CD14-positive monocyte (primary cell): ENCODE measurements around the gene PTPN14. TPM values are rescaled to one million over a fixed set of nuclear protein-coding genes. Genes with fewer than 3 reads are reported as not detected.
"Not testable (repeated sequence)": the region's sequence is repeated elsewhere in the genome, so short reads cannot be mapped to it uniquely, and the experiment has no call there.

ENCODE experiments used
- DNase-seq, 3 donors: peaks; one replicate each; pipeline ENCODE4 v3.0.0-alpha.2; 2011 to 2022
- H2AFZ ChIP-seq: 2 replicates; pipeline ENCODE4 v1.6.0; 2012; ENCODE audit warnings: mild to moderate bottlenecking, low read depth, low read length, inconsistent platforms; ENCODE audit not compliant: insufficient read depth, poor library complexity, severe bottlenecking
- H3K27ac ChIP-seq, 2 donors: 1 replicate in 1 of 2; 2 replicates in 1 of 2; pipeline ENCODE4 v1.5.1; 2012 to 2013; ENCODE audit warnings: low read length in 2 of 2, control low read depth in 1 of 2, inconsistent platforms in 1 of 2, low read depth in 1 of 2, mild to moderate bottlenecking in 1 of 2
- H3K27me3 ChIP-seq, 2 donors: one replicate each; pipeline versions ENCODE4 v1.6.0 to v1.6.1; 2011 to 2013; ENCODE audit warnings: low read length in 2 of 2; ENCODE audit not compliant: control insufficient read depth in 2 of 2, insufficient read depth in 2 of 2
- H3K36me3 ChIP-seq, 2 donors: replicated peaks in 1 of 2; 1 replicate in 1 of 2; 2 replicates in 1 of 2; pipeline versions ENCODE4 v1.5.1 to v1.6.1; 2012 to 2013; ENCODE audit warnings: low read length in 2 of 2, control low read depth in 1 of 2, inconsistent platforms in 1 of 2, mild to moderate bottlenecking in 1 of 2; ENCODE audit not compliant: insufficient read depth in 2 of 2, control insufficient read depth in 1 of 2
- H3K4me1 ChIP-seq, 2 donors: 1 replicate in 1 of 2; 2 replicates in 1 of 2; pipeline versions ENCODE4 v1.5.1 to v1.6.1; 2012 to 2013; ENCODE audit warnings: low read length in 2 of 2, control low read depth in 1 of 2, inconsistent platforms in 1 of 2, mild to moderate bottlenecking in 1 of 2, moderate library complexity in 1 of 2; ENCODE audit not compliant: insufficient read depth in 2 of 2, control insufficient read depth in 1 of 2
- H3K4me2 ChIP-seq: replicated peaks from 2 replicates; pipeline ENCODE3; 2012; ENCODE audit warnings: low read length, moderate library complexity, mild to moderate bottlenecking; ENCODE audit not compliant: poor library complexity, severe bottlenecking; ENCODE audit errors: extremely low read depth
- H3K4me3 ChIP-seq, 3 experiments: fragments of 200-600 bp in 1 of 3; sonication (generic) in 1 of 3; replicated peaks in 1 of 3; 1 replicate in 2 of 3; 2 replicates in 1 of 3; pipeline ENCODE4 v1.5.1; 2011 to 2013; ENCODE audit warnings: low read length in 3 of 3, mild to moderate bottlenecking in 3 of 3, control low read depth in 2 of 3, low read depth in 2 of 3, inconsistent platforms in 1 of 3, moderate library complexity in 1 of 3
- H3K79me2 ChIP-seq: 2 replicates; pipeline ENCODE4 v1.6.0; 2012; ENCODE audit warnings: mild to moderate bottlenecking, control low read depth, inconsistent platforms, low read length, moderate library complexity; ENCODE audit not compliant: insufficient read depth
- H3K9ac ChIP-seq: 2 replicates; pipeline ENCODE4 v1.6.0; 2017; ENCODE audit warnings: low read length, mild to moderate bottlenecking; ENCODE audit not compliant: insufficient read depth, poor library complexity, severe bottlenecking
- H3K9me3 ChIP-seq, 2 donors: replicated peaks in 1 of 2; 1 replicate in 1 of 2; 2 replicates in 1 of 2; pipeline versions ENCODE4 v1.5.1 to v1.6.1; 2012 to 2013; ENCODE audit warnings: low read length in 2 of 2, control low read depth in 1 of 2; ENCODE audit not compliant: control insufficient read depth in 1 of 2, insufficient read depth in 1 of 2
- H4K20me1 ChIP-seq: 2 replicates; pipeline ENCODE4 v1.6.0; 2012; ENCODE audit warnings: mild to moderate bottlenecking, low read length, control low read depth, moderate library complexity; ENCODE audit not compliant: insufficient read depth
- H3K27ac Mint-ChIP-seq, 7 donors: one replicate each; pipeline ENCODE4 v1.8.0; 2020; ENCODE audit warnings: mild to moderate bottlenecking in 7 of 7, mixed read lengths in 7 of 7, moderate library complexity in 6 of 7, inconsistent platforms in 2 of 7
- H3K27me3 Mint-ChIP-seq, 3 donors: one replicate each; pipeline ENCODE4 v1.8.0; 2021 to 2022; ENCODE audit warnings: low read depth in 3 of 3, mild to moderate bottlenecking in 3 of 3, mixed read lengths in 3 of 3, moderate library complexity in 3 of 3, inconsistent platforms in 1 of 3
- H3K36me3 Mint-ChIP-seq, 2 donors: one replicate each; pipeline ENCODE4 v1.8.0; 2020; ENCODE audit warnings: mixed read lengths in 2 of 2, inconsistent platforms in 1 of 2, mild to moderate bottlenecking in 1 of 2
- H3K4me1 Mint-ChIP-seq: one replicate; pipeline ENCODE4 v1.8.0; 2020; ENCODE audit warnings: mild to moderate bottlenecking, mixed read lengths
- H3K4me3 Mint-ChIP-seq, 2 donors: one replicate each; pipeline ENCODE4 v1.8.0; 2020; ENCODE audit warnings: mild to moderate bottlenecking in 2 of 2, mixed read lengths in 2 of 2, moderate library complexity in 1 of 2
- H3K9me3 Mint-ChIP-seq, 7 donors: one replicate each; pipeline ENCODE4 v1.8.0; 2020 to 2022; ENCODE audit warnings: mixed read lengths in 7 of 7, mild to moderate bottlenecking in 6 of 7, moderate library complexity in 6 of 7, inconsistent platforms in 2 of 7
- WGBS: methylation state at CpG from one replicate; pipeline ENCODE4 v1.1.5; 2013; ENCODE audit warnings: missing lambda C conversion rate; ENCODE audit not compliant: insufficient coverage; 5-methylcytosine and 5-hydroxymethylcytosine counted together
- intact Hi-C, 2 donors: fragments of 100-400 bp; cut with micrococcal nuclease; formaldehyde crosslinking; loops; one replicate each; pipeline versions ENCODE4 v1.15.0 to v1.15.1; 2023
- polyA minus RNA-seq: library from RNA; depleted of rRNA, polyadenylated mRNA; stranded (reverse); fragments of >200 nt; gene quantifications from 2 replicates; pipeline ENCODE4 v1.2.3, GENCODE V29; 2012
- polyA plus RNA-seq, 3 donors: library from polyadenylated mRNA; depleted of rRNA in 1 of 3; unstranded in 2 of 3; stranded (reverse) in 1 of 3; fragments of 300-500 nt in 2 of 3; fragments of >200 nt in 1 of 3; fragmentation: Illumina TruSeq in 2 of 3; gene quantifications; 1 replicate in 2 of 3; 2 replicates in 1 of 3; pipeline ENCODE4 v1.2.3, GENCODE V29; 2012 to 2021
- total RNA-seq, 12 experiments: library from RNA in 1 of 12; stranded (reverse) in 1 of 12; fragments of 120-200 nt in 1 of 12; gene quantifications; one replicate each; pipeline ENCODE4 v1.2.4 and lab custom pipeline; 2013 to 2026; ENCODE audit warnings: mixed read lengths in 6 of 12, inconsistent platforms in 1 of 12
- TF ChIP-seq, protein P1 (sequence below): fragments of 200-600 bp; IDR thresholded peaks from one replicate; pipeline ENCODE4 v1.8.0; 2022; ENCODE audit warnings: antibody characterized with exemption, mild to moderate bottlenecking

The PTPN14 gene
- 0.06 TPM for total RNA-seq (2013)
- polyA plus RNA-seq (under 1 TPM in 2 of 3 donors, not detected in 1; 0.01 TPM), polyA minus RNA-seq (under 0.01 TPM in 1 of 2 replicates, not detected in the other), total RNA-seq (lab: John Stamatoyannopoulos, UW) (0.07 to 5.4 (median 0.52) reads per million in 11 experiments)

DNA sequence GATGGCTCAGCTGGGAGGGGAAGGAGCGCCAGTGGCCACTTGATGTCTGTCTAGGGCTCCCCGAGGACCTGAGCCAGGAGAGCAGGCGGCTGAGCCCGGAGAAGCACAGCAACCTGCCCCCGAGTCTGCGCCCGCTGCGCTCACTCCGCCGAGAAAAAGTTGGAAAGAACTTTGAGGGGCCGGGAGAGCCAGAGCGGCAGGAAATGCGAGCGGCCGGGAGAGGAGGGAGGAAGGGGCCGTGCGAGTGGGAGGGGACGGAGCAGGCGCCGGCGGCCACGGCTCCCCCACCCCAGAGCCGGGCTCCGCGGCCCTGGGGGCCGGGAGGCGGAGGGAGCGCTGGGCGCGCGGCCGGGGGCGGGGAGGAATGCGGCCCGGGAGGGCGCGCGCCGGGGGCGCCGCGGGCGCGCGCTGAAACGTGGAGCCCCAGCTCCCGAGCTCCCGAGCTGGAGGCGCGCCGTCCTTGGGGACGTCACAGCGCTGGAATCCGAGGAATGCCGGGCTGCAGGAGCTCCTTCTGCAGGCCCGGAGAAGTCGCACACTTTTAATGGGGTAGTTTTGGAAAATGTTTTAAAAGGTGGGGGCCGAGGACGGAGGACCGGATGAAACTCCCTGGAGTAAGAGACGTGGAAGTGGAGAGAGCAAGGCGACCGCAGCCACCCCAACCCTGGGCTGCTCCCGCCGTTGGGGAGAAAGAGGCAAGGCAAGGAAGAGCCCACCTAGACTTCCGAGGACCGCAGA, at the start of gene PTPN14:
PTPN14 (minus strand) TSS at position 167 of the 738 bp plus-strand sequence. CDS start 86,799 bp downstream, outside the sequence.
- H4K20me1 ChIP-seq = no peaks in the 10 kb centered on the region
- peaks cover 36 to 57% of the 10 kb centered on the region in 2 donors for H3K27me3 ChIP-seq
- H3K4me1 ChIP-seq = peaks cover 7 to 8% of the 10 kb centered on the region in 2 donors
- peak within 1 kb of the TSS; percentile 68 for H3K4me2 ChIP-seq
- H3K27ac ChIP-seq = no peak within 1 kb of the TSS
- TF ChIP-seq, protein P1, sequence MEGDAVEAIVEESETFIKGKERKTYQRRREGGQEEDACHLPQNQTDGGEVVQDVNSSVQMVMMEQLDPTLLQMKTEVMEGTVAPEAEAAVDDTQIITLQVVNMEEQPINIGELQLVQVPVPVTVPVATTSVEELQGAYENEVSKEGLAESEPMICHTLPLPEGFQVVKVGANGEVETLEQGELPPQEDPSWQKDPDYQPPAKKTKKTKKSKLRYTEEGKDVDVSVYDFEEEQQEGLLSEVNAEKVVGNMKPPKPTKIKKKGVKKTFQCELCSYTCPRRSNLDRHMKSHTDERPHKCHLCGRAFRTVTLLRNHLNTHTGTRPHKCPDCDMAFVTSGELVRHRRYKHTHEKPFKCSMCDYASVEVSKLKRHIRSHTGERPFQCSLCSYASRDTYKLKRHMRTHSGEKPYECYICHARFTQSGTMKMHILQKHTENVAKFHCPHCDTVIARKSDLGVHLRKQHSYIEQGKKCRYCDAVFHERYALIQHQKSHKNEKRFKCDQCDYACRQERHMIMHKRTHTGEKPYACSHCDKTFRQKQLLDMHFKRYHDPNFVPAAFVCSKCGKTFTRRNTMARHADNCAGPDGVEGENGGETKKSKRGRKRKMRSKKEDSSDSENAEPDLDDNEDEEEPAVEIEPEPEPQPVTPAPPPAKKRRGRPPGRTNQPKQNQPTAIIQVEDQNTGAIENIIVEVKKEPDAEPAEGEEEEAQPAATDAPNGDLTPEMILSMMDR = no peak
- Mint-ChIP-seq H3K27me3 (peaks cover 52 to 62% (median 61%) of the 10 kb centered on the region in 3 donors), H3K27ac (peak within 1 kb of the TSS in 1 of 7 donors; percentile 35), H3K4me1 (peaks cover 13% of the 10 kb centered on the region), H3K9me3 (peaks cover 0 to 15% (median 2%) of the 10 kb centered on the region in 7 donors), H3K4me3 (peak within 1 kb of the TSS; percentile 80 to 86), H3K36me3 (peaks cover 0 to 4% of the 10 kb centered on the region in 2 donors)
- H3K36me3 ChIP-seq = no peaks in the 10 kb centered on the region
- H2AFZ ChIP-seq = peak within 1 kb of the TSS; percentile 67
- H3K9ac ChIP-seq = no peak within 1 kb of the TSS
- WGBS = under 1% methylated on average over 60 of the region's 67 CpGs
- H3K9me3 ChIP-seq = no peaks in the 10 kb centered on the region
- intact Hi-C loops = no loop called here
- peak within 1 kb of the TSS in 1 of 3 experiments; percentile 67 for H3K4me3 ChIP-seq
- no peak for DNase-seq
- H3K79me2 ChIP-seq = no peaks in the 10 kb centered on the region

DNA sequence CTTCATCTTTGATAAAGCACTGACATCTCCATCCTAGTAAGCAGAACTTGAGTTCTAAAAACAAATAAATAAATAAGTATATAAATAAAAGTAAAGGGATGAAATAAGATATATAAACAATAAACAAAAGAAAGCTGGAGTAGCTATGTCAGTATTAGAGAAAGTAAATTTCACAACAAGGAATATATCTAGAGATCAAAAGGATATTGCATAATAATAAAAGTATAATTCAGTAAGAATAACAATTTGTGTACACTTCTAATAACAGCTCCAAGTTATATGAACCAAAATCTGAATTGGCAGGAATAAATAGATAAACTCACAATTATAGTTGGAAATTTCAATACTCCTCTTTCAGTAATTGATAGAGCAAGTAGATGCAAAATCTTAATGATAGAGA, 41.8 kb upstream of the PTPN14 start:
- no peaks in the 10 kb centered on the region for H3K9me3 ChIP-seq
- no peaks in the 10 kb centered on the region for H3K79me2 ChIP-seq
- Mint-ChIP-seq H3K27ac (no peak overlapping the region), H3K4me3 (no peak overlapping the region), H3K9me3 (no peaks in the 10 kb centered on the region), H3K4me1 (peaks cover 2% of the 10 kb centered on the region), H3K36me3 (no peaks in the 10 kb centered on the region), H3K27me3 (peaks cover 2 to 15% (median 11%) of the 10 kb centered on the region in 3 donors)
- no peak overlapping the region for H3K4me2 ChIP-seq
- no peaks in the 10 kb centered on the region for H3K4me1 ChIP-seq
- DNase-seq = no peak
- no peaks in the 10 kb centered on the region for H3K36me3 ChIP-seq
- TF ChIP-seq, protein P1 = no peak
- no peaks in the 10 kb centered on the region for H3K27me3 ChIP-seq
- H3K9ac ChIP-seq = no peak overlapping the region
- H3K4me3 ChIP-seq = no peak overlapping the region
- H2AFZ ChIP-seq = no peak overlapping the region
- intact Hi-C loops = no loop called here
- no peak overlapping the region for H3K27ac ChIP-seq
- no peaks in the 10 kb centered on the region for H4K20me1 ChIP-seq

DNA sequence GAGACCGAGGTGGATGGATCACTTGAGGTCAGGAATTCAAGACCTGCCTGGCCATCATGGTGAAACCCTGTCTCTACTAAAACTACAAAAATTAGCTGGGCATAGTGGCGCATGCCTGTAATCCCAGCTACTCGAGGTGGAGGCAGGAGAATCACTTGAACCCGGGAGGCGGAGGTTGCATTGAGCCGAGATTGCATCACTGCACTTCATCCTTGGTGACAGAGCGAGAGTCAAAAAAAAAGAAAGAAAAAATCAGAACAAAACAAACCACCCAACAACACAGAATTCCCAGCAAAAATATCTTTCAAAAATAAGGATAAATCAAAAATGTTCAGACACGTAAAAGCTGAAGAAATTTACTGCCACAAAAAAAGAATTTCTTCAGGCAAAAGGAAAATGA, 40.5 kb upstream of the PTPN14 start:
- H3K36me3 ChIP-seq, H3K4me1 ChIP-seq, H2AFZ ChIP-seq, H3K27me3 ChIP-seq, intact Hi-C loops, DNase-seq, H3K9me3 ChIP-seq, H4K20me1 ChIP-seq, H3K9ac ChIP-seq, H3K27ac Mint-ChIP-seq, H3K4me1 Mint-ChIP-seq, H3K36me3 Mint-ChIP-seq, H3K4me3 Mint-ChIP-seq, H3K4me3 ChIP-seq, H3K79me2 ChIP-seq, H3K27ac ChIP-seq, H3K9me3 Mint-ChIP-seq, H3K4me2 ChIP-seq: not testable (repeated sequence)
- H3K27me3 Mint-ChIP-seq = peaks cover 2 to 14% (median 11%) of the 10 kb centered on the region in 3 donors
- 94% methylated on average over 3 of the region's 8 CpGs for WGBS
